ENCODE measurements around the gene PRDM10. TPM values are rescaled to one million over a fixed set of nuclear protein-coding genes. Genes with fewer than 3 reads are reported as not detected.

PRDM10 gene
- total and polyA plus RNA-seq, 2 donors (not counting 1 experiment from before 2014, with no cell fraction given), result 2.5 to 2.9 TPM

DNA sequence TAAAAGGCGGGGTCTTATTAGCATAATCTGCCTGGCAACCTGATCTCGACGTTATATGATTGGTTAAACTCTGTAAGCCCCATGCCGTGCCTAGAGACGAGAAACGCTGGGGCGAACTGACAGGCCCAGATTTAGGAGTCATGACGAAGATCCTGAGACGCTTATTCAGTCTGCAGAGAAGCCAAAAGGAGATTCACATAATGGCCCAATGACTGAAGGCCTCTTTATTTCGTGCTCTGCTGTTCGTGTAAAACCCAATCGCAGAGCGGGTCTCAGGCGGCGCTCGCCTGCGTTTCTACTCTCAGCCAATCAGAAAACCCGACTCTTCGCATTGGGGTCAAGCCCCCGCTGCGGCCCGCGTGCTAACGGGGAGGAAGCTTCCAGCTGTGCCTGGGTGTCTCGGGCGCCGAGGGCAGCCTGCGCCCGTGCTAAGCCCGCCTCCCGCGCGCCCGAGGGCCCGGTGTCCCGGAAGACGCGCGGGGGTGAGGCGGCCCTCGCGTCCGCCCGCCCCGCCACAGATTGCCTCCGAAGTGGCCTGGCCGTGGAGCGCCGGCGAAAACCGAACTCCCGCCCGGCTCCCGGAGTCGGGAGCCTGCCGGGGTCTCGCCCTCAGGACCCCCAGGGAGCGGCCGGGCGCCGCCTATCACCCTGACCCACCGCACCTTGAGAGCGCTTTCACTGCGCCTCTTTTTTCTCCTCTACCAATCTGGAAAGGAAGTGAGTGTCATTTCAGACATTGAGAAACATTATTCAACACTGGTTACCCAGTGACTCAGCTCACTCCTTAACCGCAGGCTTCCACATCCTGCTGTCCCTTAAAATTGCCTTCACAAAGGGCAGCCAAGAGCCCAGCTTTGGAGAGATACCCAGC, 446 bp upstream of the PRDM10 start:
- Histone ChIP-seq H2AFZ (ENCODE audit: low read length) (peak overlapping the region; percentile 95), H3K4me2 (ENCODE audit: extremely low read depth, insufficient read depth, low read length) (peak overlapping the region; percentile 90), H4K20me1 (ENCODE audit: control insufficient read depth, extremely low read depth, insufficient read depth, low read length) (no peaks in the 10 kb centered on the region), H3K9me3 (ENCODE audit: control insufficient read depth, insufficient read depth, low read depth, low read length) (no peaks in the 10 kb centered on the region), H3K27me3 (ENCODE audit: control insufficient read depth, insufficient read depth, low read length) (no peaks in the 10 kb centered on the region), H3K4me3 (replicated peaks in 1 of 4; ENCODE audit: control extremely low read depth in 1 of 4, insufficient read depth in 1 of 4, low read depth in 3 of 4, low read length in 4 of 4) (peak overlapping the region; percentile 63 to 81 (median 76)), H3K36me3 (ENCODE audit: control insufficient read depth, insufficient read depth, low read length) (no peaks in the 10 kb centered on the region), H3K27ac (ENCODE audit: insufficient read depth, low read length) (peak overlapping the region; percentile 100), H3K9ac (ENCODE audit: insufficient read depth, low read length) (peak overlapping the region; percentile 97), H3K4me1 (ENCODE audit: control insufficient read depth, extremely low read depth, insufficient read depth, low read length) (peaks cover 4% of the 10 kb centered on the region), H3K79me2 (ENCODE audit: control insufficient read depth, insufficient read depth, low read length) (peaks cover 23% of the 10 kb centered on the region)
- peak; percentile 97 to 99 for DNase-seq (ENCODE audit: low read depth in 2 of 2)
- TF ChIP-seq, protein P1, sequence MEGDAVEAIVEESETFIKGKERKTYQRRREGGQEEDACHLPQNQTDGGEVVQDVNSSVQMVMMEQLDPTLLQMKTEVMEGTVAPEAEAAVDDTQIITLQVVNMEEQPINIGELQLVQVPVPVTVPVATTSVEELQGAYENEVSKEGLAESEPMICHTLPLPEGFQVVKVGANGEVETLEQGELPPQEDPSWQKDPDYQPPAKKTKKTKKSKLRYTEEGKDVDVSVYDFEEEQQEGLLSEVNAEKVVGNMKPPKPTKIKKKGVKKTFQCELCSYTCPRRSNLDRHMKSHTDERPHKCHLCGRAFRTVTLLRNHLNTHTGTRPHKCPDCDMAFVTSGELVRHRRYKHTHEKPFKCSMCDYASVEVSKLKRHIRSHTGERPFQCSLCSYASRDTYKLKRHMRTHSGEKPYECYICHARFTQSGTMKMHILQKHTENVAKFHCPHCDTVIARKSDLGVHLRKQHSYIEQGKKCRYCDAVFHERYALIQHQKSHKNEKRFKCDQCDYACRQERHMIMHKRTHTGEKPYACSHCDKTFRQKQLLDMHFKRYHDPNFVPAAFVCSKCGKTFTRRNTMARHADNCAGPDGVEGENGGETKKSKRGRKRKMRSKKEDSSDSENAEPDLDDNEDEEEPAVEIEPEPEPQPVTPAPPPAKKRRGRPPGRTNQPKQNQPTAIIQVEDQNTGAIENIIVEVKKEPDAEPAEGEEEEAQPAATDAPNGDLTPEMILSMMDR (conservative IDR thresholded peaks at IDR 0.05 in 1 of 2, IDR thresholded peaks at IDR 0.05 in 1 of 2; ENCODE audit: low read depth in 1 of 2, low read length in 2 of 2), result no peak
- TF ChIP-seq EZH2 (IDR thresholded peaks at IDR 0.05; ENCODE audit: low read length, missing control alignments), result no peak

DNA sequence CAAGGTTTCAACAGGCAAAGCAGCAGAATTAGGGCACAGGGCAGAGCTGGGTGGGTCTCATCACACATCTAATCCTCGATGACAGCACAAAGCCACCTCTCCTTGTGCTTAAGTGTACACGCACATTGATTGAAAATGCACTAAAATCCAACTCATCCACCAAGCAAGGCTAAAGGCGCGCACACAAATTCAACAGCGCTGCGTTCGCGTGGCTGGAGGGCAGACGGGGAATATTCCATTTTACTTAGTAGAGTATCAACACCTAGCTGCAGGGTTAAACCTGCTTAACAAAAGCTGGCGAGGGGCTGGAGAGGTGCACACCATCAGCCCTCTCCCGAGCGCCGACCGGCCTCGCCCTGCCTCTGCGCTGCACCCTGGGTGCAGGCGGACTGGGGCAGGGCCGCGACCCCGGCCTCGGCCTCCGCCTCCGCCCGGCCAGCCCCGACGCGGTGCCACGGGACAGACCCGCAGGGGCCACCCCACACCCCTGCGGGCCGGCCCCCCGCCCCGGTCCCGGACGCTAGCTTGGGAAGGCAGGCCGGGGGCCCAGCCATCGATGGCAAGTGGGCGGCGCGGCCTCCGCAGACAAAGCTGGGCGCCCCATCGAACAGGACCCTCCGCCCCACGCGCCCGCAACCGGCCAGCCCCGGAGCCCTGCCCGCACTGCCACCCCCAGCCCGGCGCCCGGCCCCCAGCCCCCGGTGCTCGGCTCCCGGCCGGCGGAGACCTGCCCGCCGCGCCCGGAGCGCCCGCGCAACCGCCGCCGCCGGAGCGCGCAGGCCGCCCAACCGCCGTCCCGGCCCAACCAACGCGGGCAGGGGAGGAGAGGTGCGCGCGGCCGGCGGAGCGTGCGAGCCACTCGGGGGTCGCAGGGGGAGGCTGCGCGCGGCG, 929 bp downstream of the PRDM10 start:
- H4K20me1 ChIP-seq (ENCODE audit: control insufficient read depth, extremely low read depth, insufficient read depth, low read length), result no peaks in the 10 kb centered on the region
- peak overlapping the region; percentile 65 for H3K4me2 ChIP-seq (ENCODE audit: extremely low read depth, insufficient read depth, low read length)
- peak; percentile 28 to 48 for DNase-seq (ENCODE audit: low read depth in 2 of 2)
- H3K27me3 ChIP-seq (ENCODE audit: control insufficient read depth, insufficient read depth, low read length), result no peaks in the 10 kb centered on the region
- peak overlapping the region; percentile 57 for H2AFZ ChIP-seq (ENCODE audit: low read length)
- H3K4me1 ChIP-seq (ENCODE audit: control insufficient read depth, extremely low read depth, insufficient read depth, low read length), result peaks cover 4% of the 10 kb centered on the region
- TF ChIP-seq, protein P1 (conservative IDR thresholded peaks at IDR 0.05 in 1 of 2, IDR thresholded peaks at IDR 0.05 in 1 of 2; ENCODE audit: low read depth in 1 of 2, low read length in 2 of 2), result no peak
- no peak for TF ChIP-seq EZH2 (IDR thresholded peaks at IDR 0.05; ENCODE audit: low read length, missing control alignments)
- H3K4me3 ChIP-seq (replicated peaks in 1 of 4; ENCODE audit: control extremely low read depth in 1 of 4, insufficient read depth in 1 of 4, low read depth in 3 of 4, low read length in 4 of 4), result peak overlapping the region; percentile 71 to 87 (median 78)
- H3K9ac ChIP-seq (ENCODE audit: insufficient read depth, low read length), result peak overlapping the region; percentile 97
- H3K27ac ChIP-seq (ENCODE audit: insufficient read depth, low read length), result peak overlapping the region; percentile 100
- no peaks in the 10 kb centered on the region for H3K9me3 ChIP-seq (ENCODE audit: control insufficient read depth, insufficient read depth, low read depth, low read length)
- no peaks in the 10 kb centered on the region for H3K36me3 ChIP-seq (ENCODE audit: control insufficient read depth, insufficient read depth, low read length)
- H3K79me2 ChIP-seq (ENCODE audit: control insufficient read depth, insufficient read depth, low read length), result peaks cover 23% of the 10 kb centered on the region

All from fibroblast of lung (primary cell).